DOHH2 (cell line): Measurements from ENCODE around the gene SMPD2.

Experiments
- H3F3A ChIP-seq: fragments of 200-600 bp; sonication (generic), shearing (Covaris generic); 2 replicates; pipeline ENCODE4 v1.6.0; 2016; ENCODE audit warnings: antibody characterized with exemption, mild to moderate bottlenecking; ENCODE audit not compliant: control insufficient read depth, insufficient read depth
- H3K27ac ChIP-seq: fragments of 200-600 bp; sonication (generic); 2 replicates; pipeline ENCODE4 v1.5.1; 2014; ENCODE audit warnings: low read depth, mild to moderate bottlenecking, low read length, moderate library complexity
- H3K27me3 ChIP-seq: fragments of 200-600 bp; sonication (generic); 2 replicates; pipeline ENCODE4 v1.6.1; 2014; ENCODE audit warnings: mild to moderate bottlenecking, low read length, mixed read lengths; ENCODE audit not compliant: control insufficient read depth
- H3K36me3 ChIP-seq: fragments of 200-600 bp; sonication (generic); 2 replicates; pipeline ENCODE4 v1.6.1; 2014; ENCODE audit warnings: mild to moderate bottlenecking, low read length, moderate library complexity, mixed read lengths; ENCODE audit not compliant: control insufficient read depth
- H3K4me1 ChIP-seq: fragments of 200-600 bp; sonication (generic); 2 replicates; pipeline ENCODE4 v1.6.1; 2014; ENCODE audit warnings: mild to moderate bottlenecking, low read length, mixed read lengths; ENCODE audit not compliant: control insufficient read depth
- H3K4me2 ChIP-seq: fragments of 200-600 bp; sonication (generic); 2 replicates; pipeline ENCODE4 v1.6.0; 2014; ENCODE audit warnings: mild to moderate bottlenecking, low read length, moderate library complexity
- H3K4me3 ChIP-seq: fragments of 200-600 bp; sonication (generic); 2 replicates; pipeline ENCODE4 v1.5.1; 2014; ENCODE audit warnings: mild to moderate bottlenecking, low read length, mixed read lengths
- H3K79me2 ChIP-seq: fragments of 200-600 bp; sonication (generic); 2 replicates; pipeline ENCODE4 v1.6.1; 2014; ENCODE audit warnings: mild to moderate bottlenecking, low read length, mixed read lengths; ENCODE audit not compliant: control insufficient read depth
- H3K9me2 ChIP-seq: fragments of 200-600 bp; sonication (generic); replicated peaks from 2 replicates; pipeline ENCODE4 v1.6.1; 2014; ENCODE audit warnings: mild to moderate bottlenecking, low read length, mixed read lengths; ENCODE audit not compliant: control insufficient read depth
- H3K9me3 ChIP-seq: fragments of 200-600 bp; sonication (generic); 2 replicates; pipeline ENCODE4 v1.6.1; 2014; ENCODE audit warnings: antibody characterized with exemption, low read length, mixed read lengths; ENCODE audit not compliant: control insufficient read depth, insufficient read depth
- H4K20me1 ChIP-seq: fragments of 200-600 bp; sonication (generic); 2 replicates; pipeline ENCODE4 v1.6.0; 2014; ENCODE audit warnings: low read depth, mild to moderate bottlenecking, antibody characterized with exemption, low read length, moderate library complexity; ENCODE audit not compliant: control insufficient read depth, insufficient read depth
- EZH2phosphoT487 ChIP-seq: fragments of 200-600 bp; sonication (generic); IDR thresholded peaks from 2 replicates; pipeline ENCODE4 v1.6.1; 2017; ENCODE audit warnings: borderline replicate concordance, mild to moderate bottlenecking, antibody characterized with exemption, low read length, moderate library complexity, mixed read lengths
- TF ChIP-seq, protein P1 (sequence below): fragments of 200-600 bp; sonication (generic); IDR thresholded peaks from one replicate; pipeline ENCODE4 v1.5.1; 2014; ENCODE audit warnings: antibody characterized with exemption, mild to moderate bottlenecking, low read depth, low read length; ENCODE audit not compliant: poor library complexity, severe bottlenecking

Gene SMPD2

DNA sequence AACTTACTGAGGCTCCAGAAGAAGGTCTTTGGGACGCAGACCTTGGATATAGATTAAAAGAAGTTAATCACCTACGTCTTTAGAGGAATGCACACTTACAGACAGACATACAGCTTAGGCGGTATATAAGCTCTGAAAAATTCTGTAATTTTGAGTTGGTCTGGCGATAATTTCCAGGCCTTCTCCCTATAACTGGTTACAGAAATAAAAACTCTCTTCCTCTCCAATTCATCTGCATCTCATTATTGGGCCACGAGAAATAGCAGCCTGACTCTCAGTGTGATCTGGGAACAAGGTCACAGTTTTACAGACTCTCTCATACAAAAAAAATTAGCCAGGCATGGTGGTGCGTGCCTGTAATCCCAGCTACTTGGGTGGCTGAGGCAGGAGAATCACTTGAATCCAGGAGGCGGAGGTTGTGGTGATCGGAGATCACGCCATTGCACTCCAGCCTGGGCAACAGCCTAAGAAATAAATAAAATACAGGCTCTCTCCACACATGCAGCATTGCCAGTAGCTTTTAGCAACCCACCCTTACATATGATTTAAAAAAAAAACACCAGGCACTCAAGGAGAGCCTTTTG is 37.8 kb downstream of the SMPD2 start:
- Histone ChIP-seq H4K20me1 (peaks cover 15% of the 10 kb centered on the region), H3K79me2 (peaks cover 90% of the 10 kb centered on the region), H3K9me2 (no peaks in the 10 kb centered on the region), H3F3A (no peaks in the 10 kb centered on the region), H3K9me3 (no peaks in the 10 kb centered on the region), H3K27ac (no peak overlapping the region), H3K4me1 (peaks cover 47% of the 10 kb centered on the region), H3K4me2 (peak overlapping the region; percentile 62), H3K4me3 (peak overlapping the region; percentile 54), H3K27me3 (no peaks in the 10 kb centered on the region), H3K36me3 (peaks cover 85% of the 10 kb centered on the region)
- TF ChIP-seq, protein P1, sequence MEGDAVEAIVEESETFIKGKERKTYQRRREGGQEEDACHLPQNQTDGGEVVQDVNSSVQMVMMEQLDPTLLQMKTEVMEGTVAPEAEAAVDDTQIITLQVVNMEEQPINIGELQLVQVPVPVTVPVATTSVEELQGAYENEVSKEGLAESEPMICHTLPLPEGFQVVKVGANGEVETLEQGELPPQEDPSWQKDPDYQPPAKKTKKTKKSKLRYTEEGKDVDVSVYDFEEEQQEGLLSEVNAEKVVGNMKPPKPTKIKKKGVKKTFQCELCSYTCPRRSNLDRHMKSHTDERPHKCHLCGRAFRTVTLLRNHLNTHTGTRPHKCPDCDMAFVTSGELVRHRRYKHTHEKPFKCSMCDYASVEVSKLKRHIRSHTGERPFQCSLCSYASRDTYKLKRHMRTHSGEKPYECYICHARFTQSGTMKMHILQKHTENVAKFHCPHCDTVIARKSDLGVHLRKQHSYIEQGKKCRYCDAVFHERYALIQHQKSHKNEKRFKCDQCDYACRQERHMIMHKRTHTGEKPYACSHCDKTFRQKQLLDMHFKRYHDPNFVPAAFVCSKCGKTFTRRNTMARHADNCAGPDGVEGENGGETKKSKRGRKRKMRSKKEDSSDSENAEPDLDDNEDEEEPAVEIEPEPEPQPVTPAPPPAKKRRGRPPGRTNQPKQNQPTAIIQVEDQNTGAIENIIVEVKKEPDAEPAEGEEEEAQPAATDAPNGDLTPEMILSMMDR: no peak
- TF ChIP-seq EZH2phosphoT487: no peak

DNA sequence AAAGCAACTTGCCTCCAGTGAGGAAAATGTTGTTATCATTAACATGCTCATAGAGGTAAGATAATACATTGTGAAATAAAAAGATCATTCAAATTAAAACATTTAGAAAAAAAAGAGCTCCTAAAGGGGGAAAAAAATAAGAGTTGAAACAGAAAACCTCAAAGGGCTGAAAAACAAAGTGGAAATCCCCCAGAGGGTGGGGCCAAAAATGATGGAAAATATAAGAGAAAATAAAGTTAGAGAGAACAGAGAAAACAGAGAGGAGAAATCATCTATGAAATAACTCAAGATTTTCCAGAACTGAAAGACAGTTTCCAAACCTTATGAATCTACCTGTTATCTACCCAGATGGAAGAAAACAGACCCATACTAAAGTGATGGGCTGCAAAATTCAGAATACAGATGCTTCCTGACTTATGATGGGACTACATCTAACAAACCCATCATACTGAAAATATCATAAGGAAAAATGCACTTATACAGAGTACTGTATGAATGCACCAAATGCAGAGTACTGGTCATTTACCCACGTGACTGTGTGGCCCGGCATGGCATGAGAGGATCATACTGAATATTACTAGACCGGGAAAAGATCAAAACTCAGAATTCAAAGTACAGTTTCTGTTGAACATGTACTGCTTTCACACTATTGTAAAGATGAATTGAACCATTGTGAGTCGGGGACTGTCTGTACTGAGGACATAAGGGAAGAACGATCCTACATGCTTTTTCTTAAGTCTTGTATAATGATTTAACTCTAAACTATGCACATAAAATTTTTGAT is 38.5 kb downstream of the SMPD2 start:
- Histone ChIP-seq H3K27ac (no peak overlapping the region), H3F3A (peaks cover 4% of the 10 kb centered on the region), H3K79me2 (peaks cover 83% of the 10 kb centered on the region), H3K4me2 (peak overlapping the region; percentile 62), H3K9me3 (no peaks in the 10 kb centered on the region), H3K9me2 (no peaks in the 10 kb centered on the region), H3K4me1 (peaks cover 53% of the 10 kb centered on the region), H3K4me3 (peak overlapping the region; percentile 54), H3K36me3 (peaks cover 78% of the 10 kb centered on the region), H3K27me3 (no peaks in the 10 kb centered on the region; the same call in 1 of the 2 replicates), H4K20me1 (peaks cover 15% of the 10 kb centered on the region)
- TF ChIP-seq, protein P1: no peak
- no peak for TF ChIP-seq EZH2phosphoT487

DNA sequence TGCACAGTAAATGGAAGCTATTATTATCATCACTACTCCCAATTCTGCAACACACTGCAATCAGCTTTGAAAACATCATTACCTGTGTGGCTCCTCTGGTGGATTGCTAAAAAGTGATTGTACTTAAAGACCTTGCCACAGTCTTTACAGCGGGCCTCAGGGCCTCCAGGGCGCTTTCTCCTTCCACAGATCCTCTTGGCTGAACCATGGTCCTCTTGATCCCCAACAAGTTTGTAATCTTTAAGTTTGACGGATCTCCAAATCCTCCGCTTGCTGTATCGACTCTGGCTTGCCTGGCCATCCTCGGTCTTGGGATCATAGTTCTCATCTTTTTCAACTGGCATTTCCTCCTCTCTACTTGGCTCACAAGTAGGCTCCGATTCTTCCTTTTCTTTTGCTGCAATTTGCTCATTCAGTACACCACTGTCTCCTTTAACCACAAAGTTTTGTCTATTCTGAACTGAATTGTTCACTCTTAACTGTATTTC is 40.5 kb downstream of the SMPD2 start:
- Histone ChIP-seq H4K20me1 (peaks cover 15% of the 10 kb centered on the region), H3K79me2 (peaks cover 69% of the 10 kb centered on the region), H3K36me3 (peaks cover 58% of the 10 kb centered on the region), H3K9me2 (no peaks in the 10 kb centered on the region), H3K4me3 (peak overlapping the region; percentile 91), H3K4me2 (peak overlapping the region; percentile 62), H3K27me3 (no peaks in the 10 kb centered on the region; the same call in 1 of the 2 replicates), H3K4me1 (peaks cover 57% of the 10 kb centered on the region), H3K9me3 (no peaks in the 10 kb centered on the region), H3K27ac (no peak overlapping the region), H3F3A (peaks cover 4% of the 10 kb centered on the region)
- TF ChIP-seq, protein P1: no peak
